ENCODE measurements around the gene IRF2.

Gene IRF2

GRCh38 chr4:184506527-184507121 is 32.3 kb upstream of the IRF2 start:
- H3K9me2 ChIP-seq (replicated peaks; ENCODE audit: insufficient read depth, low read length): no peaks in the 10 kb centered on the region
- no peaks in the 10 kb centered on the region for H3K36me3 ChIP-seq (replicated peaks; ENCODE audit: insufficient read depth, low read length)
- peak overlapping the region; percentile 93 for H3K27ac ChIP-seq (ENCODE audit: low read length)
- no peaks in the 10 kb centered on the region for H3K27me3 ChIP-seq (replicated peaks; ENCODE audit: insufficient read depth, low read length)
- H3K9ac ChIP-seq (ENCODE audit: low read length): peak overlapping the region; percentile 32
- H3K9me3 ChIP-seq (replicated peaks; ENCODE audit: insufficient read depth, low read length): no peaks in the 10 kb centered on the region
- H3F3A ChIP-seq (ENCODE audit: insufficient read depth, low read length): peaks cover 22% of the 10 kb centered on the region
- H4K20me1 ChIP-seq (ENCODE audit: insufficient read depth, low read length): no peaks in the 10 kb centered on the region
- H2AFZ ChIP-seq (ENCODE audit: low read length): peak overlapping the region; percentile 51
- H3K79me2 ChIP-seq (ENCODE audit: low read length): no peaks in the 10 kb centered on the region
- H3K4me3 ChIP-seq (ENCODE audit: low read length): peak overlapping the region; percentile 21
- peak; percentile 87 for DNase-seq
- TF ChIP-seq EZH2 (optimal IDR thresholded peaks at IDR 0.05; ENCODE audit: low read depth, low read length) (no peak), EZH2phosphoT487 (IDR thresholded peaks at IDR 0.05; ENCODE audit: low read length) (no peak), CTCF (IDR thresholded peaks at IDR 0.05; ENCODE audit: low read length) (peak; percentile 71)
- H3K4me1 ChIP-seq (ENCODE audit: low read length): peaks cover 30% of the 10 kb centered on the region
- H3K4me2 ChIP-seq (ENCODE audit: low read depth, low read length): peak overlapping the region; percentile 67

- H3K36me3 ChIP-seq (replicated peaks; ENCODE audit: insufficient read depth, low read length): no peaks in the 10 kb centered on the region
- no peaks in the 10 kb centered on the region for H3K27me3 ChIP-seq (replicated peaks; ENCODE audit: insufficient read depth, low read length)
- no peak overlapping the region for H3K4me2 ChIP-seq (ENCODE audit: low read depth, low read length)
- no peaks in the 10 kb centered on the region for H3K79me2 ChIP-seq (ENCODE audit: low read length)
- no peak for DNase-seq
- no peaks in the 10 kb centered on the region for H3K9me2 ChIP-seq (replicated peaks; ENCODE audit: insufficient read depth, low read length)
- no peak overlapping the region for H3K4me3 ChIP-seq (ENCODE audit: low read length)
- TF ChIP-seq EZH2 (optimal IDR thresholded peaks at IDR 0.05; ENCODE audit: low read depth, low read length): no peak
- H3K9ac ChIP-seq (ENCODE audit: low read length): no peak overlapping the region
- H3K9me3 ChIP-seq (replicated peaks; ENCODE audit: insufficient read depth, low read length): no peaks in the 10 kb centered on the region
- H3K4me1 ChIP-seq (ENCODE audit: low read length): peaks cover 30% of the 10 kb centered on the region
- H2AFZ ChIP-seq (ENCODE audit: low read length): 0 out of 2 replicates have a peak overlapping the region, but pooled peaks have one; percentile 49
- no peak overlapping the region for H3K27ac ChIP-seq (ENCODE audit: low read length)
- H3F3A ChIP-seq (ENCODE audit: insufficient read depth, low read length): peaks cover 22% of the 10 kb centered on the region
- no peaks in the 10 kb centered on the region for H4K20me1 ChIP-seq (ENCODE audit: insufficient read depth, low read length)
Observed at GRCh38 chr4:184504385-184504784, 30.0 kb upstream of the IRF2 start.

GRCh38 chr4:184503869-184504300 is 29.5 kb upstream of the IRF2 start:
- Histone ChIP-seq H3K9ac (ENCODE audit: low read length) (no peak overlapping the region), H2AFZ (ENCODE audit: low read length) (peak overlapping the region; percentile 49; the same call in 1 of the 2 replicates), H3K4me3 (ENCODE audit: low read length) (no peak overlapping the region)

More at GRCh38 chr4:184503869-184504300, 29.5 kb upstream of the IRF2 start:
- Histone ChIP-seq H3F3A (ENCODE audit: insufficient read depth, low read length) (peaks cover 22% of the 10 kb centered on the region), H3K27me3 (replicated peaks; ENCODE audit: insufficient read depth, low read length) (no peaks in the 10 kb centered on the region), H3K79me2 (ENCODE audit: low read length) (no peaks in the 10 kb centered on the region), H3K4me1 (ENCODE audit: low read length) (peaks cover 30% of the 10 kb centered on the region), H3K27ac (ENCODE audit: low read length) (no peak overlapping the region), H3K4me2 (ENCODE audit: low read depth, low read length) (no peak overlapping the region), H4K20me1 (ENCODE audit: insufficient read depth, low read length) (no peaks in the 10 kb centered on the region), H3K9me3 (replicated peaks; ENCODE audit: insufficient read depth, low read length) (no peaks in the 10 kb centered on the region), H3K9me2 (replicated peaks; ENCODE audit: insufficient read depth, low read length) (no peaks in the 10 kb centered on the region), H3K36me3 (replicated peaks; ENCODE audit: insufficient read depth, low read length) (no peaks in the 10 kb centered on the region)
- TF ChIP-seq CTCF (IDR thresholded peaks at IDR 0.05; ENCODE audit: low read length): no peak
- no peak for TF ChIP-seq EZH2 (optimal IDR thresholded peaks at IDR 0.05; ENCODE audit: low read depth, low read length)
- TF ChIP-seq EZH2phosphoT487 (IDR thresholded peaks at IDR 0.05; ENCODE audit: low read length): no peak
- DNase-seq: no peak
